HCT116 (cell line): Measurements from ENCODE around the gene UTS2R. TPM values are rescaled to one million over a fixed set of nuclear protein-coding genes. Genes with fewer than 3 reads are reported as not detected.
A peak's percentile ranks its signal among the peaks of the same experiment; 100 is the strongest.

Source experiments
- ATAC-seq: fragments of 200-7000 bp; cut with Tn5 transposase; 2 replicates; pipeline ENCODE4 v1.9.1; 2020; ENCODE audit warnings: mild to moderate bottlenecking, moderate library complexity
- BruUV-seq: library from RNA; stranded (reverse); fragments of 400-500 nt; replicated peaks from 2 replicates; lab custom pipeline; 2021; lab: Mats Ljungman, UMichigan
- CTCF ChIA-PET: fragments of 300-600 bp; sonication (Branson Sonifier 250); formaldehyde crosslinking; loops from one replicate; lab custom pipeline; 2021; ENCODE audit warnings: antibody characterized with exemption; lab: Charles Lee
- POLR2A ChIA-PET: fragments of 300-600, 350-600 bp; sonication (Branson Sonifier 250); formaldehyde crosslinking; loops from one replicate; lab custom pipeline; 2021; ENCODE audit warnings: antibody characterized with exemption; lab: Charles Lee
- RAD21 ChIA-PET, 2 experiments: fragments of 300-600 bp; sonication (Branson Sonifier 250); formaldehyde crosslinking; loops; one replicate each; lab custom pipeline; 2023; ENCODE audit warnings: low total read pairs in 2 of 2; ENCODE audit not compliant: uncharacterized antibody in 2 of 2, unreplicated experiment in 2 of 2, low non-redundant PET in 1 of 2; lab: Charles Lee
- DNase-seq: peaks from one replicate; pipeline ENCODE4 v3.0.0-alpha.2; 2010; ENCODE audit warnings: low read depth, low spot score
- H2AFZ ChIP-seq: fragments of 200-600 bp; shearing (Covaris generic), sonication (generic); 2 replicates; pipeline ENCODE4 v1.6.1; 2017; ENCODE audit warnings: low read depth, mixed run types, mixed read lengths, antibody characterized with exemption, low read length; ENCODE audit not compliant: poor library complexity, severe bottlenecking
- H3K27ac ChIP-seq: 2 replicates; pipeline ENCODE4 v1.5.1; 2012; ENCODE audit warnings: low read depth, low read length
- H3K27me3 ChIP-seq: fragments of 200-600 bp; sonication (generic); 2 replicates; pipeline ENCODE4 v1.6.1; 2016; ENCODE audit warnings: mixed run types, low read length, mixed read lengths; ENCODE audit not compliant: insufficient read depth
- H3K36me3 ChIP-seq, 2 experiments: fragments of 200-500 bp in 1 of 2; fragments of 200-600 bp in 1 of 2; sonication (Bioruptor generic) in 1 of 2; sonication (generic) in 1 of 2; 2 replicates each; pipeline versions ENCODE4 v1.5.1 to v1.6.1; 2014 to 2016; ENCODE audit warnings: low read length in 2 of 2, inconsistent platforms in 1 of 2, mixed read lengths in 1 of 2, mixed run types in 1 of 2; ENCODE audit not compliant: insufficient read depth in 2 of 2, control insufficient read depth in 1 of 2
- H3K4me1 ChIP-seq, 2 experiments: fragments of 200-600 bp in 1 of 2; sonication (generic) in 1 of 2; 2 replicates each; pipeline versions ENCODE4 v1.5.1 to v1.6.1; 2012 to 2017; ENCODE audit warnings: low read length in 2 of 2, inconsistent platforms in 1 of 2, mild to moderate bottlenecking in 1 of 2, mixed read lengths in 1 of 2, mixed run types in 1 of 2, moderate library complexity in 1 of 2; ENCODE audit not compliant: insufficient read depth in 2 of 2, control insufficient read depth in 1 of 2
- H3K4me2 ChIP-seq: fragments of 200-600 bp; sonication (generic); 2 replicates; pipeline ENCODE4 v1.6.1; 2017; ENCODE audit warnings: mixed run types, low read length, mixed read lengths
- H3K4me3 ChIP-seq, 2 experiments: fragments of 200-600 bp in 1 of 2; sonication (generic) in 1 of 2; replicated peaks in 1 of 2; 2 replicates each; pipeline ENCODE4 v1.5.1; 2011 to 2016; ENCODE audit warnings: low read length in 2 of 2, control low read depth in 1 of 2, low read depth in 1 of 2, mild to moderate bottlenecking in 1 of 2, mixed read lengths in 1 of 2, mixed run types in 1 of 2
- H3K79me2 ChIP-seq: fragments of 200-600 bp; sonication (generic); 2 replicates; pipeline ENCODE4 v1.6.1; 2017; ENCODE audit warnings: mild to moderate bottlenecking, mixed run types, low read length, moderate library complexity, mixed read lengths; ENCODE audit not compliant: insufficient read depth
- H3K9ac ChIP-seq: fragments of 200-600 bp; sonication (generic); 2 replicates; pipeline ENCODE4 v1.6.1; 2016; ENCODE audit warnings: low read length, mixed read lengths
- H3K9me2 ChIP-seq: fragments of 200-600 bp; sonication (generic), shearing (Covaris generic); 2 replicates; pipeline ENCODE4 v1.6.1; 2017; ENCODE audit warnings: mixed run types, mild to moderate bottlenecking, moderate library complexity; ENCODE audit not compliant: insufficient read depth
- H3K9me3 ChIP-seq, 2 experiments: fragments of 200-500 bp in 1 of 2; fragments of 200-600 bp in 1 of 2; sonication (Bioruptor generic) in 1 of 2; sonication (generic) in 1 of 2; 2 replicates each; pipeline ENCODE4 v1.6.1; 2014 to 2017; ENCODE audit warnings: low read length in 2 of 2, mixed read lengths in 2 of 2, inconsistent platforms in 1 of 2, low read depth in 1 of 2, mild to moderate bottlenecking in 1 of 2, mixed run types in 1 of 2, moderate library complexity in 1 of 2; ENCODE audit not compliant: control insufficient read depth in 1 of 2, insufficient read depth in 1 of 2
- H4K20me1 ChIP-seq: fragments of 200-600 bp; sonication (generic), shearing (Covaris generic); 2 replicates; pipeline ENCODE4 v1.6.1; 2017; ENCODE audit warnings: mixed run types, mild to moderate bottlenecking, moderate library complexity; ENCODE audit not compliant: insufficient read depth
- EGR1 ChIP-seq: IDR thresholded peaks from 2 replicates; pipeline ENCODE4 v1.6.1; 2012; ENCODE audit warnings: low read depth
- FOSL1 ChIP-seq: IDR thresholded peaks from 2 replicates; pipeline ENCODE4 v1.6.1; 2012; ENCODE audit warnings: low read depth
- MAX ChIP-seq: IDR thresholded peaks from 2 replicates; pipeline ENCODE4 v1.6.1; 2012
- POLR2A ChIP-seq: IDR thresholded peaks from 2 replicates; pipeline ENCODE4 v1.7.0; 2011; ENCODE audit warnings: borderline replicate concordance; ENCODE audit not compliant: insufficient read depth, insufficient read length; ENCODE audit errors: extremely low read depth
- RAD21 ChIP-seq: IDR thresholded peaks from 2 replicates; pipeline ENCODE4 v1.6.1; 2012; ENCODE audit warnings: low read depth, mild to moderate bottlenecking
- REST ChIP-seq: IDR thresholded peaks from 2 replicates; pipeline ENCODE4 v1.6.1; 2012; ENCODE audit warnings: low read depth
- SP1 ChIP-seq: IDR thresholded peaks from 2 replicates; pipeline ENCODE4 v1.6.1; 2012; ENCODE audit warnings: low read depth
- TCF7L2 ChIP-seq: IDR thresholded peaks from 2 replicates; pipeline ENCODE4 v1.7.0; 2011; ENCODE audit warnings: borderline replicate concordance, inconsistent platforms; ENCODE audit not compliant: insufficient read depth, insufficient read length; ENCODE audit errors: extremely low read depth
- YY1 ChIP-seq: IDR thresholded peaks from 2 replicates; pipeline ENCODE4 v1.6.1; 2011; ENCODE audit warnings: low read length, low read depth, moderate library complexity, mild to moderate bottlenecking; ENCODE audit not compliant: insufficient replicate concordance; ENCODE audit errors: extremely low read depth
- intact Hi-C: fragments of 100-400 bp; cut with micrococcal nuclease; formaldehyde crosslinking; loops from 2 replicates; pipeline ENCODE4 v1.10.0; 2022
- total RNA-seq: library from RNA; stranded (reverse); gene quantifications from one replicate; pipeline ENCODE4 v1.2.1, GENCODE V29; 2021; ENCODE audit not compliant: unreplicated experiment

UTS2R gene
- total RNA-seq, 1 experiment from 2014 or later: not detected

GRCh38 chr17:82407255-82407654 is 35.7 kb downstream of the UTS2R start:
- Histone ChIP-seq H3K36me3 (peaks cover 9 to 10% of the 10 kb centered on the region in 2 experiments; a peak in 2 of 4 replicates), H2AFZ (no peak overlapping the region), H3K79me2 (no peaks in the 10 kb centered on the region), H3K4me2 (peak overlapping the region; percentile 50), H3K4me3 (peak overlapping the region in 1 of 2 experiments; percentile 2; a peak in 1 of 4 replicates), H4K20me1 (no peaks in the 10 kb centered on the region), H3K9me3 (no peaks in the 10 kb centered on the region), H3K9ac (peak overlapping the region; percentile 32), H3K9me2 (no peaks in the 10 kb centered on the region), H3K4me1 (peaks cover 14 to 17% of the 10 kb centered on the region in 2 experiments), H3K27ac (peak overlapping the region; percentile 34), H3K27me3 (no peaks in the 10 kb centered on the region)
- ATAC-seq (peak; percentile 78), DNase-seq (no peak)
- BruUV-seq: no TSS peak
- TF ChIP-seq REST (no peak), YY1 (no peak), TCF7L2 (no peak), SP1 (no peak), RAD21 (no peak), POLR2A (no peak), EGR1 (no peak), MAX (peak; percentile 61), FOSL1 (peak; percentile 57; the same call in 1 of the 2 replicates)
- intact Hi-C loops: no loop called here
- POLR2A ChIA-PET: no interaction called here
- RAD21 ChIA-PET: no interaction called here
- CTCF ChIA-PET: no interaction called here
